KMS-11 (cell line): ENCODE data around the gene PCIF1.

Source experiments
- H2AFZ ChIP-seq: fragments of 200-600 bp; sonication (generic); 2 replicates; pipeline ENCODE4 v1.6.1; 2016; ENCODE audit warnings: antibody characterized with exemption, mixed run types, low read depth
- H3K27ac ChIP-seq: fragments of 200-600 bp; sonication (generic); 2 replicates; pipeline ENCODE4 v1.6.1; 2016; ENCODE audit warnings: mild to moderate bottlenecking, mixed run types
- H3K27me3 ChIP-seq: fragments of 200-600 bp; sonication (generic); 2 replicates; pipeline ENCODE4 v1.6.1; 2017; ENCODE audit warnings: mild to moderate bottlenecking, low read depth, mixed run types, moderate library complexity; ENCODE audit not compliant: insufficient read depth
- H3K36me3 ChIP-seq: fragments of 200-600 bp; sonication (generic); 2 replicates; pipeline ENCODE4 v1.6.1; 2017; ENCODE audit warnings: mild to moderate bottlenecking, mixed run types; ENCODE audit not compliant: insufficient read depth
- H3K4me1 ChIP-seq: fragments of 200-600 bp; sonication (generic); 2 replicates; pipeline ENCODE4 v1.6.1; 2016; ENCODE audit warnings: mild to moderate bottlenecking, low read depth, mixed run types; ENCODE audit not compliant: poor library complexity, severe bottlenecking
- H3K4me2 ChIP-seq: fragments of 200-600 bp; sonication (generic); 2 replicates; pipeline ENCODE4 v1.7.0; 2016; ENCODE audit warnings: mild to moderate bottlenecking, mixed run types
- H3K4me3 ChIP-seq: fragments of 200-600 bp; sonication (generic); IDR thresholded peaks from 2 replicates; pipeline ENCODE4 v1.6.1; 2017; ENCODE audit warnings: low read depth, low read length, mixed read lengths; ENCODE audit not compliant: insufficient read depth
- H3K79me2 ChIP-seq: fragments of 200-600 bp; sonication (generic); 2 replicates; pipeline ENCODE4 v1.6.1; 2016; ENCODE audit warnings: low read depth, mixed run types; ENCODE audit not compliant: insufficient read depth
- H3K9ac ChIP-seq: fragments of 200-600 bp; sonication (generic); 2 replicates; pipeline ENCODE4 v1.6.1; 2016; ENCODE audit warnings: mild to moderate bottlenecking, mixed run types
- H4K20me1 ChIP-seq: fragments of 200-600 bp; sonication (generic); 2 replicates; pipeline ENCODE4 v1.6.1; 2016; ENCODE audit warnings: mild to moderate bottlenecking, mixed run types; ENCODE audit not compliant: insufficient read depth
- CTCF ChIP-seq: fragments of 200-600 bp; sonication (generic); conservative IDR thresholded peaks from 2 replicates; pipeline ENCODE4 v1.6.1; 2017; ENCODE audit warnings: low read depth, mild to moderate bottlenecking, antibody characterized with exemption, low read length, moderate library complexity, mixed read lengths

PCIF1 gene

GRCh38 chr20:45902199-45902701 is 32.2 kb upstream of the PCIF1 start:
- H3K4me1 ChIP-seq = no peaks in the 10 kb centered on the region
- no peaks in the 10 kb centered on the region for H3K36me3 ChIP-seq
- H3K79me2 ChIP-seq = no peaks in the 10 kb centered on the region
- TF ChIP-seq CTCF = no peak
- H3K27me3 ChIP-seq = no peaks in the 10 kb centered on the region
- no peak overlapping the region for H3K4me2 ChIP-seq
- no peak overlapping the region for H3K27ac ChIP-seq
- H2AFZ ChIP-seq = no peak overlapping the region
- H3K4me3 ChIP-seq = no peak overlapping the region
- H3K9ac ChIP-seq = no peak overlapping the region
- H4K20me1 ChIP-seq = no peaks in the 10 kb centered on the region

GRCh38 chr20:45904583-45905504 is 29.6 kb upstream of the PCIF1 start:
- H3K27ac ChIP-seq = no peak overlapping the region
- TF ChIP-seq CTCF = no peak
- H3K4me2 ChIP-seq = no peak overlapping the region
- no peaks in the 10 kb centered on the region for H4K20me1 ChIP-seq
- peaks cover 2% of the 10 kb centered on the region for H3K4me1 ChIP-seq
- no peaks in the 10 kb centered on the region for H3K36me3 ChIP-seq
- H3K79me2 ChIP-seq = no peaks in the 10 kb centered on the region
- no peaks in the 10 kb centered on the region for H3K27me3 ChIP-seq
- H3K4me3 ChIP-seq = no peak overlapping the region
- H2AFZ ChIP-seq = no peak overlapping the region
- no peak overlapping the region for H3K9ac ChIP-seq

- no peak overlapping the region for H3K4me3 ChIP-seq
- TF ChIP-seq CTCF = no peak
- H3K9ac ChIP-seq = no peak overlapping the region
- no peak overlapping the region for H3K27ac ChIP-seq
- H2AFZ ChIP-seq = no peak overlapping the region
- no peaks in the 10 kb centered on the region for H3K27me3 ChIP-seq
- H3K4me1 ChIP-seq = peaks cover 9% of the 10 kb centered on the region
- no peaks in the 10 kb centered on the region for H3K36me3 ChIP-seq
- H3K79me2 ChIP-seq = no peaks in the 10 kb centered on the region
- H3K4me2 ChIP-seq = no peak overlapping the region
- H4K20me1 ChIP-seq = no peaks in the 10 kb centered on the region
Measured at GRCh38 chr20:45905505-45906079, 28.9 kb upstream of the PCIF1 start.

GRCh38 chr20:45907219-45907948 is 27.1 kb upstream of the PCIF1 start:
- no peaks in the 10 kb centered on the region for H3K36me3 ChIP-seq
- no peak overlapping the region for H3K27ac ChIP-seq
- no peaks in the 10 kb centered on the region for H4K20me1 ChIP-seq
- peaks cover 12% of the 10 kb centered on the region for H3K4me1 ChIP-seq
- H3K4me3 ChIP-seq = no peak overlapping the region
- H3K9ac ChIP-seq = no peak overlapping the region
- H3K79me2 ChIP-seq = no peaks in the 10 kb centered on the region
- no peaks in the 10 kb centered on the region for H3K27me3 ChIP-seq
- no peak overlapping the region for H2AFZ ChIP-seq
- no peak for TF ChIP-seq CTCF
- H3K4me2 ChIP-seq = no peak overlapping the region
